HepG2 (cell line): ENCODE measurements around the gene KRTAP5-6. TPM values are rescaled to one million over a fixed set of nuclear protein-coding genes. Genes with fewer than 3 reads are reported as not detected.

Experiments used
- BORCS8-MEF2B ChIP-seq: sonication (generic); formaldehyde crosslinking; IDR thresholded peaks from 2 replicates; pipeline ENCODE4 v1.8.0; 2022; ENCODE audit warnings: mild to moderate bottlenecking, missing genetic modification reagents
- FOXA3 ChIP-seq: IDR thresholded peaks from 2 replicates; pipeline ENCODE4 v1.6.1; 2016; ENCODE audit warnings: missing genetic modification reagents, missing compliant biosample characterization
- FOXJ3 ChIP-seq: sonication (generic); formaldehyde crosslinking; IDR thresholded peaks from 2 replicates; pipeline ENCODE4 v1.4.0; 2020; ENCODE audit warnings: missing genetic modification reagents, mild to moderate bottlenecking, borderline replicate concordance
- GATAD1 ChIP-seq: IDR thresholded peaks from 2 replicates; pipeline ENCODE4 v1.6.1; 2016; ENCODE audit warnings: missing genetic modification reagents, missing compliant biosample characterization
- HDAC1 ChIP-seq: sonication (generic); formaldehyde crosslinking; IDR thresholded peaks from 2 replicates; pipeline ENCODE4 v1.5.1; 2020; ENCODE audit warnings: mild to moderate bottlenecking, missing genetic modification reagents
- KAT7 ChIP-seq: IDR thresholded peaks from 2 replicates; pipeline ENCODE4 v1.6.1; 2018; ENCODE audit warnings: borderline replicate concordance, missing compliant biosample characterization
- KAT8 ChIP-seq: IDR thresholded peaks from 2 replicates; pipeline ENCODE4 v1.6.1; 2016; ENCODE audit warnings: missing genetic modification reagents, missing compliant biosample characterization
- MED1 ChIP-seq: sonication (generic); formaldehyde crosslinking; IDR thresholded peaks from 2 replicates; pipeline ENCODE4 v1.4.0; 2020; ENCODE audit warnings: missing genetic modification reagents
- MEIS1 ChIP-seq: sonication (generic); formaldehyde crosslinking; IDR thresholded peaks from 2 replicates; pipeline ENCODE4 v1.9.0; 2021; ENCODE audit warnings: mild to moderate bottlenecking, missing genetic modification reagents, moderate library complexity, borderline replicate concordance
- NCOA1 ChIP-seq: sonication (generic); formaldehyde crosslinking; IDR thresholded peaks from 2 replicates; pipeline ENCODE4 v1.9.0; 2021; ENCODE audit warnings: missing genetic modification reagents
- NR2F6 ChIP-seq, 2 experiments: IDR thresholded peaks; 2 replicates each; pipeline ENCODE4 v1.6.1; 2016; ENCODE audit warnings: antibody characterized with exemption in 1 of 2, mild to moderate bottlenecking in 1 of 2
- PHF21A ChIP-seq: sonication (generic); formaldehyde crosslinking; IDR thresholded peaks from 2 replicates; pipeline ENCODE4 v1.5.0; 2020; ENCODE audit warnings: mild to moderate bottlenecking, missing genetic modification reagents
- PHF8 ChIP-seq: sonication (generic); formaldehyde crosslinking; IDR thresholded peaks from 2 replicates; pipeline ENCODE4 v1.5.0; 2020; ENCODE audit warnings: missing genetic modification reagents
- SIX4 ChIP-seq: sonication (generic); formaldehyde crosslinking; IDR thresholded peaks from 2 replicates; pipeline ENCODE4 v1.4.0; 2020; ENCODE audit warnings: missing genetic modification reagents
- TARDBP ChIP-seq: sonication (generic); formaldehyde crosslinking; IDR thresholded peaks from 2 replicates; pipeline ENCODE4 v1.8.0; 2022; ENCODE audit warnings: mild to moderate bottlenecking, missing genetic modification reagents
- ZBTB7B ChIP-seq: sonication (generic); formaldehyde crosslinking; IDR thresholded peaks from 2 replicates; pipeline ENCODE4 v1.4.0; 2020; ENCODE audit warnings: missing genetic modification reagents
- polyA plus RNA-seq, 8 experiments: library from polyadenylated mRNA; depleted of rRNA in 3 of 8; stranded (reverse) in 7 of 8; unstranded in 1 of 8; fragments of >200 nt; fragmentation: Illumina TruSeq in 4 of 8; extraction: Trizol in 4 of 8; gene quantifications; 2 replicates each; pipeline versions ENCODE4 v1.2.1 to v1.2.3, GENCODE V29; 2011 to 2016; ENCODE audit warnings: low read depth in 4 of 8, missing spikeins in 1 of 8, mixed read lengths in 1 of 8; ENCODE audit not compliant: insufficient read depth in 1 of 8
- total RNA-seq, 5 experiments: library from RNA; depleted of rRNA; stranded (reverse); fragments of >200 nt; fragmentation: Illumina TruSeq; extraction: Trizol; gene quantifications; 2 replicates each; pipeline ENCODE4 v1.2.3, GENCODE V29; 2016; ENCODE audit warnings: low read depth in 1 of 5
- TF ChIP-seq, protein P1 (sequence below): sonication (generic); formaldehyde crosslinking; IDR thresholded peaks from 2 replicates; pipeline ENCODE4 v1.8.1; 2023; ENCODE audit warnings: mild to moderate bottlenecking, inconsistent platforms, moderate library complexity, missing genetic modification reagents, borderline replicate concordance
- TF ChIP-seq, protein P2 (sequence below): sonication (generic); formaldehyde crosslinking; IDR thresholded peaks from 2 replicates; pipeline ENCODE4 v1.4.0; 2020; ENCODE audit warnings: missing genetic modification reagents, borderline replicate concordance
- TF ChIP-seq, protein P3 (sequence below): sonication (generic); formaldehyde crosslinking; IDR thresholded peaks from 2 replicates; pipeline ENCODE4 v1.4.0; 2020; ENCODE audit warnings: mild to moderate bottlenecking, missing genetic modification reagents, borderline replicate concordance

Gene KRTAP5-6
- total and polyA plus RNA-seq, 2 of the 13 experiments (the other 11 are each of a cell fraction or from before 2014, with no cell fraction given), result not detected

DNA sequence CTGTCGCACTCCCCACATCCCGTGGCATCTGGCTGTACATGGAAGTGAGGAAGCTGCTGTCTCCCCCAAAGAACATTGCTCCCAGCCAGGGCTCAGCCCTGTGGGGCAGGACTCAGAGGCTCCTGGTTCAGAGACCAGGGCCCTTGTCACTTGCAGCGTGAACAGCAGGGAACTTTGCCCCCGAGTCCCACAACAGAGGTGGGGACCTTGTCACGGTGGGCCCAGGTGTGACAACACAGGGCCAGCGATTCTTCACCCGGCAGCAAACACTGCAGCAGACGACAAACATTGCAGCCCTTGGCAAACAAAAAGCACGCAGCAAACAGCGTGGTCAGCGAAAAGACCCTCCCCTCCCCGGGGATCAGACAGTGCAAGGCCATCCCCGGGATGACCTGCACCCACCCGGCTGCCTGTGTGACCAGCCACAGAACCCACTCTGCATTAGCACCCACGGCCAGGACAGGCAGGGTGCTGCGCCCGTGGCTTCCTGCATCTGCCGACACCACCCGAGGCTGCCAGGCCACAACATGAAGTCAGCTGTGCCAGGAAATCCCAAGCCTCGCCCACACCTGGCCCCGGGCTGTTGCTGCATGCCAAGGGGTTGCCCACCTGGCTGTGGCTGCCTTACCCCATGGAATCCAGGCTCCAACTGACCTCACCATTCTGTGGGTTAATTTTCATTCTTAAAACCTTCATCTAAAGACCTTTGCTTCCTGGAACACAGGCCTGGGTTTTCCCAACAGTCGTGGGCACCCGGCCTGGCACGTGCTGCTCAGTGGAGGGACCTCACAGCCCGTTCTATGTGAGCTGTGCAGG, 35.3 kb upstream of the KRTAP5-6 start (continued):
- 0 out of 2 replicates have a peak, but pooled peaks have one; percentile 25 for TF ChIP-seq GATAD1
- TF ChIP-seq ZBTB7B (CRISPR knock-in tag), result peak; percentile 98
- TF ChIP-seq KAT7 (CRISPR knock-in tag), result 0 out of 2 replicates have a peak, but pooled peaks have one; percentile 40
- TF ChIP-seq, protein P1, sequence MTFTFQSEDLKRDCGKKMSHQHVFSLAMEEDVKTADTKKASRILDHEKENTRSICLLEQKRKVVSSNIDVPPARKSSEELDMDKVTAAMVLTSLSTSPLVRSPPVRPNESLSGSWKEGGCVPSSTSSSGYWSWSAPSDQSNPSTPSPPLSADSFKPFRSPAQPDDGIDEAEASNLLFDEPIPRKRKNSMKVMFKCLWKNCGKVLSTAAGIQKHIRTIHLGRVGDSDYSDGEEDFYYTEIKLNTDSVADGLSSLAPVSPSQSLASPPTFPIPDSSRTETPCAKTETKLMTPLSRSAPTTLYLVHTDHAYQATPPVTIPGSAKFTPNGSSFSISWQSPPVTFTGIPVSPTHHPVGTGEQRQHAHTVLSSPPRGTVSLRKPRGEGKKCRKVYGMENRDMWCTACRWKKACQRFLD (CRISPR knock-in tag), result 0 out of 2 replicates have a peak, but pooled peaks have one; percentile 39
- peak; percentile 34; the same call in 1 of the 2 replicates for TF ChIP-seq PHF8 (CRISPR knock-in tag)
- TF ChIP-seq HDAC1 (CRISPR knock-in tag), result peak; percentile 65; the same call in 1 of the 2 replicates
- TF ChIP-seq, protein P2, sequence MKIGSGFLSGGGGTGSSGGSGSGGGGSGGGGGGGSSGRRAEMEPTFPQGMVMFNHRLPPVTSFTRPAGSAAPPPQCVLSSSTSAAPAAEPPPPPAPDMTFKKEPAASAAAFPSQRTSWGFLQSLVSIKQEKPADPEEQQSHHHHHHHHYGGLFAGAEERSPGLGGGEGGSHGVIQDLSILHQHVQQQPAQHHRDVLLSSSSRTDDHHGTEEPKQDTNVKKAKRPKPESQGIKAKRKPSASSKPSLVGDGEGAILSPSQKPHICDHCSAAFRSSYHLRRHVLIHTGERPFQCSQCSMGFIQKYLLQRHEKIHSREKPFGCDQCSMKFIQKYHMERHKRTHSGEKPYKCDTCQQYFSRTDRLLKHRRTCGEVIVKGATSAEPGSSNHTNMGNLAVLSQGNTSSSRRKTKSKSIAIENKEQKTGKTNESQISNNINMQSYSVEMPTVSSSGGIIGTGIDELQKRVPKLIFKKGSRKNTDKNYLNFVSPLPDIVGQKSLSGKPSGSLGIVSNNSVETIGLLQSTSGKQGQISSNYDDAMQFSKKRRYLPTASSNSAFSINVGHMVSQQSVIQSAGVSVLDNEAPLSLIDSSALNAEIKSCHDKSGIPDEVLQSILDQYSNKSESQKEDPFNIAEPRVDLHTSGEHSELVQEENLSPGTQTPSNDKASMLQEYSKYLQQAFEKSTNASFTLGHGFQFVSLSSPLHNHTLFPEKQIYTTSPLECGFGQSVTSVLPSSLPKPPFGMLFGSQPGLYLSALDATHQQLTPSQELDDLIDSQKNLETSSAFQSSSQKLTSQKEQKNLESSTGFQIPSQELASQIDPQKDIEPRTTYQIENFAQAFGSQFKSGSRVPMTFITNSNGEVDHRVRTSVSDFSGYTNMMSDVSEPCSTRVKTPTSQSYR, result peak; percentile 49; the same call in 1 of the 2 replicates
- peak; percentile 76 for TF ChIP-seq NR2F6 (IDR thresholded peaks at IDR 0.05)
- peak; percentile 85 for TF ChIP-seq NR2F6 (CRISPR knock-in tag; IDR thresholded peaks at IDR 0.05)
- peak; percentile 47; the same call in 1 of the 2 replicates for TF ChIP-seq MEIS1 (CRISPR knock-in tag)
- peak; percentile 64 for TF ChIP-seq PHF21A (CRISPR knock-in tag)
- 0 out of 2 replicates have a peak, but pooled peaks have one; percentile 56 for TF ChIP-seq SIX4 (CRISPR knock-in tag)
- peak; percentile 71; the same call in 1 of the 2 replicates for TF ChIP-seq TARDBP (CRISPR knock-in tag)
- TF ChIP-seq FOXJ3 (CRISPR knock-in tag), result peak; percentile 81; the same call in 1 of the 2 replicates
- TF ChIP-seq KAT8 (CRISPR knock-in tag), result peak; percentile 41; the same call in 1 of the 2 replicates
- 0 out of 2 replicates have a peak, but pooled peaks have one; percentile 28 for TF ChIP-seq BORCS8-MEF2B (CRISPR knock-in tag)
- TF ChIP-seq FOXA3 (CRISPR knock-in tag), result peak; percentile 87
- TF ChIP-seq, protein P3, sequence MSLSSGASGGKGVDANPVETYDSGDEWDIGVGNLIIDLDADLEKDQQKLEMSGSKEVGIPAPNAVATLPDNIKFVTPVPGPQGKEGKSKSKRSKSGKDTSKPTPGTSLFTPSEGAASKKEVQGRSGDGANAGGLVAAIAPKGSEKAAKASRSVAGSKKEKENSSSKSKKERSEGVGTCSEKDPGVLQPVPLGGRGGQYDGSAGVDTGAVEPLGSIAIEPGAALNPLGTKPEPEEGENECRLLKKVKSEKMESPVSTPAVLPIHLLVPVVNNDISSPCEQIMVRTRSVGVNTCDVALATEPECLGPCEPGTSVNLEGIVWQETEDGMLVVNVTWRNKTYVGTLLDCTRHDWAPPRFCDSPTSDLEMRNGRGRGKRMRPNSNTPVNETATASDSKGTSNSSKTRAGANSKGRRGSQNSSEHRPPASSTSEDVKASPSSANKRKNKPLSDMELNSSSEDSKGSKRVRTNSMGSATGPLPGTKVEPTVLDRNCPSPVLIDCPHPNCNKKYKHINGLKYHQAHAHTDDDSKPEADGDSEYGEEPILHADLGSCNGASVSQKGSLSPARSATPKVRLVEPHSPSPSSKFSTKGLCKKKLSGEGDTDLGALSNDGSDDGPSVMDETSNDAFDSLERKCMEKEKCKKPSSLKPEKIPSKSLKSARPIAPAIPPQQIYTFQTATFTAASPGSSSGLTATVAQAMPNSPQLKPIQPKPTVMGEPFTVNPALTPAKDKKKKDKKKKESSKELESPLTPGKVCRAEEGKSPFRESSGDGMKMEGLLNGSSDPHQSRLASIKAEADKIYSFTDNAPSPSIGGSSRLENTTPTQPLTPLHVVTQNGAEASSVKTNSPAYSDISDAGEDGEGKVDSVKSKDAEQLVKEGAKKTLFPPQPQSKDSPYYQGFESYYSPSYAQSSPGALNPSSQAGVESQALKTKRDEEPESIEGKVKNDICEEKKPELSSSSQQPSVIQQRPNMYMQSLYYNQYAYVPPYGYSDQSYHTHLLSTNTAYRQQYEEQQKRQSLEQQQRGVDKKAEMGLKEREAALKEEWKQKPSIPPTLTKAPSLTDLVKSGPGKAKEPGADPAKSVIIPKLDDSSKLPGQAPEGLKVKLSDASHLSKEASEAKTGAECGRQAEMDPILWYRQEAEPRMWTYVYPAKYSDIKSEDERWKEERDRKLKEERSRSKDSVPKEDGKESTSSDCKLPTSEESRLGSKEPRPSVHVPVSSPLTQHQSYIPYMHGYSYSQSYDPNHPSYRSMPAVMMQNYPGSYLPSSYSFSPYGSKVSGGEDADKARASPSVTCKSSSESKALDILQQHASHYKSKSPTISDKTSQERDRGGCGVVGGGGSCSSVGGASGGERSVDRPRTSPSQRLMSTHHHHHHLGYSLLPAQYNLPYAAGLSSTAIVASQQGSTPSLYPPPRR (CRISPR knock-in tag), result peak; percentile 92
- TF ChIP-seq MED1 (CRISPR knock-in tag), result peak; percentile 99
- peak; percentile 99 for TF ChIP-seq NCOA1 (CRISPR knock-in tag)
